HG03432 (cell line): Measurements from ENCODE around the gene SART1.

Experiments
- ATAC-seq: cut with Tn5 transposase; IDR thresholded peaks from one replicate; pipeline ENCODE4 v1.9.1; 2021; ENCODE audit warnings: mild to moderate bottlenecking, moderate library complexity; ENCODE audit not compliant: unreplicated experiment

SART1 gene, protein sequence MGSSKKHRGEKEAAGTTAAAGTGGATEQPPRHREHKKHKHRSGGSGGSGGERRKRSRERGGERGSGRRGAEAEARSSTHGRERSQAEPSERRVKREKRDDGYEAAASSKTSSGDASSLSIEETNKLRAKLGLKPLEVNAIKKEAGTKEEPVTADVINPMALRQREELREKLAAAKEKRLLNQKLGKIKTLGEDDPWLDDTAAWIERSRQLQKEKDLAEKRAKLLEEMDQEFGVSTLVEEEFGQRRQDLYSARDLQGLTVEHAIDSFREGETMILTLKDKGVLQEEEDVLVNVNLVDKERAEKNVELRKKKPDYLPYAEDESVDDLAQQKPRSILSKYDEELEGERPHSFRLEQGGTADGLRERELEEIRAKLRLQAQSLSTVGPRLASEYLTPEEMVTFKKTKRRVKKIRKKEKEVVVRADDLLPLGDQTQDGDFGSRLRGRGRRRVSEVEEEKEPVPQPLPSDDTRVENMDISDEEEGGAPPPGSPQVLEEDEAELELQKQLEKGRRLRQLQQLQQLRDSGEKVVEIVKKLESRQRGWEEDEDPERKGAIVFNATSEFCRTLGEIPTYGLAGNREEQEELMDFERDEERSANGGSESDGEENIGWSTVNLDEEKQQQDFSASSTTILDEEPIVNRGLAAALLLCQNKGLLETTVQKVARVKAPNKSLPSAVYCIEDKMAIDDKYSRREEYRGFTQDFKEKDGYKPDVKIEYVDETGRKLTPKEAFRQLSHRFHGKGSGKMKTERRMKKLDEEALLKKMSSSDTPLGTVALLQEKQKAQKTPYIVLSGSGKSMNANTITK

DNA sequence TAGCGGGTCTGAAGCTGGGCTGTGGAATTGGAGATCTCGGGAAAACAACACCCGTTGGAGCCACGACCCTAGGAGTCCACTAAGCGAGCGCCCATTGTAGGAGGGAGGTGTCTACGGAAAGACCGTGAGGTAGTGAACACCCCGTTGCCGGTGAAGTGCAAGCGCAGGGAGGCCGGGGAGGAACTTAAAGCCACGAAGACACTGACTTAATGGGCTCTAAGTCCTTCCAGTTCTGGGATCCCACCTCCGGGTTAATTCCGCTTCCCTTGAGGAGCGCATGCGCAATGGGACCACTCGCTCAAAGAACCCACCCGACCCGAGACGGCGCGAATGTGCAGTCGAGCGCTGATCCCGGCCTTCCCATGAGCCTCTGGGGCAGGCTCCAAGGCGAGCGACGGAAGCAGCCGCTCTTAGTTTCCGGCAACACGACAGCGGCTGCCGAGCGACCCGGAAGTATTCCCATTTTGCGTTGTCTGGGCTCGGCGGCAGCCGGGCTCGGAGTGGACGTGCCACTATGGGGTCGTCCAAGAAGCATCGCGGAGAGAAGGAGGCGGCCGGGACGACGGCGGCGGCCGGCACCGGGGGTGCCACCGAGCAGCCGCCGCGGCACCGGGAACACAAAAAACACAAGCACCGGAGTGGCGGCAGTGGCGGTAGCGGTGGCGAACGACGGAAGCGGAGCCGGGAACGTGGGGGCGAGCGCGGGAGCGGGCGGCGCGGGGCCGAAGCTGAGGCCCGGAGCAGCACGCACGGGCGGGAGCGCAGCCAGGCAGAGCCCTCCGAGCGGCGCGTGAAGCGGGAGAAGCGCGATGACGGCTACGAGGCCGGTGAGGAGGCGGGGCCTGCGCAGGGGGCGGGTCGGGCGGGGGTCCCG lies at the start of gene SART1:
Gene SART1, plus strand, starts transcription at position 468 of the 874 bp plus-strand sequence. Its CDS starts 47 bp downstream, at position 515.
- ATAC-seq, result peak; percentile 81

DNA sequence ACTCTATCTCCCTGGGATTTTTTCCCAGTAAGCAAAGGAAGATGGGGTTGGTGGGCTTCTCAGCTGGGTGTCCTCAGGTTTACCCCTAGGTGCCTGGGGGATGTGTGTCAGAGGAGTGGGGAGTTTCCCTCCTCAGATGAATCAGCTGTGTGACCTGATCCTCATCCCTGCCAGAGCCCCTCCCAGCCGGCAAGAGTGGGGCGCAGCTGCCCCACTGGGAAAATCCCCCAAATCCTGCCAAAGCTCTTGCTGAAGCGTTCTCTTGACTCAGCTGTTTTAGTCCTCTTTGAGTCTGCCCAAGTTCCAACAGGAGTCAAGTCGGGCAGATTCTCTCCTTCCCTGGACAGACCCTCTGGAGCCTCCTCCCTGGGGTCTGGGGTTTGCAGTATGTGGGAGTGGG lies 48.7 kb upstream of the SART1 start:
- ATAC-seq, result no peak

DNA sequence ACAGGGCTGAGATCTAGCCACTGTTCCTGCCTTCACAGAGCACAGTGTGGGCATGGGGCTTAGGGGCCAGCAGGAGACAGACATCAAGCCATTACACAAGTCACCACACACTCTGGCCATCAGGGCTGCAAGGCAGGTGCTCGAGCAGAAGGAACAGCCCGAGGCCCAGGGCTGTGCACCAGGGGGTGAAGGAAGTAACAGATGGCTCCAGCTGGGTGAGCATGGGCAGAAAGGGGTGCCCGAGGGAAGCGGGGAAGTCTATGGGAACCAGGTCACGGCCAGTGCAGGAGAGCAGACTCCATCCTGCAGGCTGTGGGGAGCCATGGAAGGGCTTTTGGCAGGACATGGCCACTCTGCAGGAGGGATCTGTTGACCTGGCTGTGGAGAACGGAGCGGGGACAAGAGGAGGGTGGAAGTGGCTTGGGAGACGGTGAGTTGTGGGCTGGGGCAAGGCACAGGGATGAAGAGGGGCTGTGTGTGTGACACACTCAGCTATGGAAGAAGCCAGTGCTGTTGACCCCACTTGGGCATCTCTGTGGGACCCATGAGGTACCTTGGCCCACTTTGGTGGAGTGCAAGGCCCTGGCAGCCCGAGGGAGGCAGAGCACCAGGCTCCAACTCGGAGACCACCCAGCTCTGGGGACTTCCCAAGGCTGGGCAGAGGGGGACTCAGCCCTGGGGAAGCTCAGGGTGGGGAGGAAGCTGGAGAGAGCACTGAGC lies 46.3 kb upstream of the SART1 start:
- no peak for ATAC-seq

DNA sequence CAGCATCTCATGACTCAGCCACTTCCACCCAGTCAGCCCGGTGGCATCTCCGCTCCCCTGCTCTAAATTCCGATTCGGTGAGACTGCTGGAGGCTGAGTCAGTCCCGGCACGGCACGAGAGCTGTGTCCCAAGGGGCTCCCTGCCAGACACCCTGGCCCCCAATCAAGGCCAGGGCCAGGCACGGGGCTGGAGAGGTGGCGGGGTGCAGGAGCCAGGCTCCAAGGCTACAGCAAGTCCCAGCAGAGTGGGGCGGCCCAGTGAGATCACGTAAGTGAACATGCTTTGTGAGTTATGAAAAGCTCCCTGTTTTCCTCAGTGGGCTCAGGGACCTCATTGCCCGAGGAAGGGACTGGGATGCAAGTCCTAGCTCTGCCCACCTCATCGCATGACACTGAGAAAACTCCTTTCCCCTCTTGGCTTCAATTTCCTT lies 45.7 kb upstream of the SART1 start:
- ATAC-seq, result no peak

DNA sequence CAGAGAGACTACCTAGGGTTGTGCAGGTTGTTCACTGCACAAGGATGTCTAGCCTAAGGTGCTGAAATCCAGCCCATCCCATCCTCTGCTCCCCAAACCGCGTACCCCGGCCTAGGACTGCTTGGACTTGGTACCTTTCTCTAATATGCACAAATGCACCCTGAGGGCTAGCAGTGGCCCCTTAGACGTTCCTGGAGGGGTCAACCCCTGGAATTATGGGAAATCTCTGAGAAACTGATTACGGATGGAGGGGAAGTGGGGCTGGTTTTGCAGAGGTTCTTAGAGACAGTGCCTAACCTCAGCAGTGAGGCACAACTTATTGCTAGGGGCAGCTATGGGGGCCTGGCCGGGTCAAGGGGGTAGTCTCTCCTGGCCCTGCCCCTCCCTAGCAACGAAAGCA lies 45.1 kb upstream of the SART1 start:
- no peak for ATAC-seq

DNA sequence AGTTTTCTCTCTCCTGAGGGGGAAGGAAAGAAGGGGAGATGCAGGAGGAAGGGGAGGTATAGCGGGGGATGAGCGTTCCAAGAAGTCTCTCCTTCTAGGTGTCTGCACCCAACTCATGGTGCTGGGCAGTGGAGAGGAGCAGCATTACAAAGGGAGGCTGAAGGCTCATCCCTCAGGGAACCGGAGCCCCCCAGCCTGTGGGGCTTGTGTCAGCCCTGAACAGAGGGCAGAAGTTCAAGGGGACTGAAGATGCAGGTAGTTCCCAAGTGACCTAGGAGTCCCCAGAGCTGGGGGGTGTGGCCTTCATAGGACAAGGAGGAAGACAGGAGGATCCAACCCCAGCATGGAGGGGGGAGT lies 44.5 kb upstream of the SART1 start:
- ATAC-seq, result no peak

DNA sequence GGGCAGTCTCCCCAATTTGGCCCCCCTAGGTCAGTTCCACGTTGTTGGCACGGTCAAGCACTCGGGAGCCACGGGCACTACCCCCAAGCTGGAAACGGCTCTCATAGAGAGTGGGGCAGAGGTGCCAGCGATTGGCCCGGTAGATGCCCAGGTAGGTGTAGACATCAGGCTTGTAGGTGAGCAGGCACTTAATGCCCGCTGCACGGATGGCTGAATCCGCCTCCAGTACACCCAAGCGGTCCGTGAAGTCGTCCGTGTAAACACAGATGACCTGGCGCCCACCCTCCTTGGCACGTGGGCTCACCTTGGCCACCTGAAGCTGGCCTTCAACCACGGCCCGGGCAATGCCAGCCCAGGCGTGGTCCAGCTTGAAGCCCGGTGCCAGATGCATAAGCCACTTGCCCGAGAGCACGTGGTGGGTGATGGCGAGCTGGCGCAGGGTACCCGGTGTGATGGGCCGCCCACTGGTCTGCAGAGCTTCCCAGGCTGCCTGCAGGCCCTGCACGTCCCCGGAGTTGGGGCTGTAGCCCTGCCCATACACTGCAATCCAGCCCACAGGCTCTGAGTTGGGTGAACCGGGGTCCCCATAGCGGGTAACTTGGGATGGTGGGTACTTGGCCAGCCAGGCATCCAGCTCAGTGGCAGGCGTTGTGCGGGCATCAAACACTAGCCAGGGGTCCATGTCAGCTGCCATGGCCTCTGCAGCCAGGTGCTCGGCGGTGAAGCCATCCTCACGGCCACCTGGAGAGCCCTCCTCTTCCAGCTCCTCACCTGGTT lies 43.9 kb upstream of the SART1 start:
- ATAC-seq, result no peak

DNA sequence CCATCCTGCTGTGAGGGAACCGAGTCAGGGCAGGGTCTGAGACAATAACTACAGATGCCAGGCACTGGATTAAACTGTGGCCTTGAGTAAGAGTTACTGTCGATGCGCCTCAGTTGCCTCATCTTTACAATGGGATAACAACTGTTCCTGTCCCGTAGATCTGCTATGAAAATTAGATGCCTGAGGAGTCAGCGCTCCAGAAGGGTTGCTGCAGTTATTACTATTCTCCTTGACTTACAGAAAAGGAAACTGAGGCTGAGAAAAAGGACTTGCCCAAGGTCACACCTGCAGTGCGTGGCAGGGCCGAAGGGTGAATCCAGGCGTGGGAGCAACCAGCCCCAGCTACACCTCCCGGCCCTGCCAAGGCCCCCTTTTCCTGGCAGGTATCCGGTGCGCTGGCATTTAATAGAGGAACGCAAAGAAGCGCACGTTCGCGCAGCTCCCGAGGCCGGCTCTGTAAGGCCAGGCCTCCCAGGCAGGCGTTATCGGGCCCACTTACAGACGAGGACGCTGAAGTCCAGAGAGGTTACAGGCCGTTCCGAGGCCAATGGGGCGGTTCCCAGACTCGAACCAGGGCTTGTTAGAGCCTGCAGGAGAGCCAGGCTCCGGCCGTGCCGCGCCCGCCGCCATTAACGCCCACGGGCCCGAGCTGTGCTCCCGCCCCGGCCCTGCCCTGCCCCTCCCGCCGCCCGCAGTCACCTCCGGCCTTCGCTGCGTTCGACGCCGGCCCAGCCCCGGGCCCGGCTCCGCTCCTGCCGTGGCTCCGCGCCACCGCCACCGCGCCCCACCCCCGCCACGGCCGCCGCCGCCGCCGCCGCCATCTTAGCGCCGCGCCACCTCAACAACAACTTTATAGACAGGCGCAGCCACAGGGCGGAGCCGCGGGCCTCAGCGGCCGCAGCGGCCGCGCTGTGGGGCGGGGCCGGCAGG lies 43.1 kb upstream of the SART1 start, which contains the start of gene C11orf68:
Gene C11orf68, minus strand, starts transcription at position 852 of the 930 bp plus-strand sequence. Its CDS starts 31 bp downstream, at position 821.
- peak; percentile 56 for ATAC-seq

DNA sequence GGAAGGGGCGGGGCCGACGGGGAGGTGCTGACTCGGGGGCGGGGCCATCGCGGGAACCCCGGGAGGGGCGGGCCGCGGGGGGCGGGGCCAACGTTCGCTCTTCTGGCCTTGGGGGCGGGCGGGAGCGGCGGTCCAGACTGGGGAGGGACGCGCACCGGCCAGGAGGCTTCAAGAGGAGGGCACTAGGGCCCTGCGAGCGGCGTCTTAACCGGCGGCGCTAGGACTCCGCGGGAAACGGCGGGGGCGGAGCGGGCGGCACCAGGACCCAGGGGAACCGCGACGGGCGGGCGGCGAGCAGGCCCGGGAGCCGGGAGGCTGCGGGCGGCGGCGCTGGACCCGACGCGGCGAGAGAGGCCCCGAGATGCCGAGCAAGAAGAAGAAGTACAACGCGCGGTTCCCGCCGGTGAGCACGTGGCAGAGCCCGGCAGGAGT lies 42.4 kb upstream of the SART1 start, which contains the start of gene DRAP1:
Gene DRAP1, plus strand, starts transcription at position 286 of the 432 bp plus-strand sequence. Its CDS starts 76 bp downstream, at position 362.
- ATAC-seq, result peak; percentile 81

DNA sequence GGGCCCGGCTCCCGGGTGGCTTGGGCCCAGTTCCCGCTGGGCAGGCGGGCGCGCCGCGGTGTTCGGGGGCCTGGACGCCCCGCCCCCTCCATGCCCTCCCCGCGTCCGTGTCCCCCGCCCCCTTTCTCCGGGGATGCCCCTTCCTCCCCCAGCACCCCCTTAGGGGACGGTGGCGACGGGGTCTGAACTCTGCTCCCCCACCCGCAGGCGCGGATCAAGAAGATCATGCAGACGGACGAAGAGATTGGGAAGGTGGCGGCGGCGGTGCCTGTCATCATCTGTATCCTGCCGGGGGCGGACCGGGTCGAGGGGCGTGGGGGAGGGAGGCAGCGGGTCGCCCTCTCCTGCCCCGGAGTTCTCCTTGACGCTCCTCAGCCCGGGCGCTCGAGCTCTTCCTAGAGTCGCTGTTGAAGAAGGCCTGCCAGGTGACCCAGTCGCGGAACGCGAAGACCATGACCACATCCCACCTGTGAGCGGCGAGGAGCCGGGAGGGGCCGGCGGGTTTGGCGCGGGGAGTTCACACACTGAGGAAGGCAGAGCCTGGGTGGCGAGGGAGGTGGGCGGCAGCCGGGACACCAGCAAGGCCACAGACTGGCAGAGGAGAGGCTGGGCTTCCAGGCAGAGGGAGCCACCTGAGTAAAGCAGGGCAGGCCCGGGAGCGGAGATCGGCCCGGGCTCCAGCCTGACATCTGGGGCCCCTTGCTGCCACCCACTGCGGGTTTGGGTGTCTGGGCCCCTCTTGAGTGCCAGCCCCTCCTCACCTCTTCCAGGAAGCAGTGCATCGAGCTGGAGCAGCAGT lies 41.8 kb upstream of the SART1 start:
- ATAC-seq, result peak; percentile 42

DNA sequence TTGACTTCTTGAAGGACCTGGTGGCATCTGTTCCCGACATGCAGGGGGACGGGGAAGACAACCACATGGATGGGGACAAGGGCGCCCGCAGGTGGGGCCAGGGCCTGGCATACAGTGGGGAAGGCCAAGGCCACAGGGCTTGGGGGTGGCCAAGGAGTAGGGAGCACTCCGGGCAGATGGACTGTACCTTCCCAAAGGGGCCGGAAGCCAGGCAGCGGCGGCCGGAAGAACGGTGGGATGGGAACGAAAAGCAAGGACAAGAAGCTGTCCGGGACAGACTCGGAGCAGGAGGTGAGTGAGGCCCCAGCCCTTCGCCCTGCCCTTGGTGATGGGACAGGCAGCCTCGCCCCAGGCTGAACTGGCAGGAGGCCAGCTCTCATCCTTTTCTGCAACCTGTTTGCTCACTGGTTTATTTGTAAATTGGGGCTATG lies 41.1 kb upstream of the SART1 start:
- ATAC-seq, result no peak

DNA sequence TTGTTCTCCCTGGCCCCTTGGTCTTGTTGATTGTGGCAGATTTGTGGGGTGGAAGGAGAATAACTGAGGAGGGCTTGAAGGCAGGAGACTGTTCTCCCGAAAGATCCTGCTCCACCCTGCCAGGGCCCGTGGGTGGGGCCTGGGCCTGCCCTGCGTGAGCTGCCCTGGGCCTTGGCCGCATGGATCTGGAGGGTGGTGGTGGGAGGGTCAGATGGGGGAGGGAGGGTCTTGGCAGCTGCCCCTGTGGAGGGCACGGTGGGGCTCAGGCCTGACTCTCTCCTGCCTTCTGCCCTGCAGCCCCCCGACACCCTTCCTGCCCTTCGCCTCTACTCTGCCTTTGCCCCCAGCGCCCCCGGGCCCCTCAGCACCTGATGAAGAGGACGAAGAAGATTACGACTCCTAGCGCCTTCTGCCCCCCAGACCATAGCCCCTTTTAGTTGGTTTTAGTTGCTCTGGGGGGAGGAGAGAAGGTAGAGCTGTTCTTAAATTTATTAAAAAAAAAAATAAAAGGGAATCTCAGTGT lies 40.4 kb upstream of the SART1 start:
- ATAC-seq, result no peak

DNA sequence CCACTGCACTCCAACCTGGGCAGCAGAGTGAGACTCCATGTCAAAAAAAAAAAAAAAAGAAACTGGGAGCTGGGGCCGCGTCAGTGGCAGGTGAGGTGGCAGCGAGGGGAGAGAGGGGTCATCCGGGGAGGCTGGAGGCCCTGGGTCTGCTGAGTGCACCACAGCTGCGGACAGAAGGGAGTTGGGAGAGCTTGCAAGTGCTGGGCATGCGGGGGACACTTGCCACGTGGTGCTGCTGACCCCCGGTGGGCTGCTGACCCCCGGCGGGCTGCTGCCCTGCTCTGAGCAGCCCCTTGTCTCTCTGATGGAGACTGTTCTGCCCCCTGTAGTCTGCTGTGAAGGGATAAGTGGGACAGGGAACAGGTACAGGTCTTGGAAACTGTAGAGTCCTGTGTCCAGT lies 39.7 kb upstream of the SART1 start:
- no peak for ATAC-seq

DNA sequence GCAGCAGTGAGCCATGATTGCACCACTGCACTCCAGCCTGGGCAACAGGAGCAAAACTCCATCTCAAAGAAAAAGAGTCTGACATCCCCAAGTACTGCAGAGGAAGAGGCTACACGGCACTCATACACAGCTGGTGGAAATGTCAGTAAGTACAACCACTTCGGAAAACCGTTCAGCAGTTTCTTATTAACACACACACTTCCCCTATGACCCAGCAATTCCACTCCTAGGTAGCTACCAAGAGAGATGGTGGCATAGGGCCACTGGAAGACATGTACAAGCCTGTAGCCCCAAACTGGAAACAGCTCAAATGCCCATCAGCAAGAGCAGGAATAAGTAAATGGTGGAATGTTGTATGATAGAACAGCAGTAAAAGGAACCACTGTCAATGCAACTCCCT lies 39.0 kb upstream of the SART1 start:
- no peak for ATAC-seq

DNA sequence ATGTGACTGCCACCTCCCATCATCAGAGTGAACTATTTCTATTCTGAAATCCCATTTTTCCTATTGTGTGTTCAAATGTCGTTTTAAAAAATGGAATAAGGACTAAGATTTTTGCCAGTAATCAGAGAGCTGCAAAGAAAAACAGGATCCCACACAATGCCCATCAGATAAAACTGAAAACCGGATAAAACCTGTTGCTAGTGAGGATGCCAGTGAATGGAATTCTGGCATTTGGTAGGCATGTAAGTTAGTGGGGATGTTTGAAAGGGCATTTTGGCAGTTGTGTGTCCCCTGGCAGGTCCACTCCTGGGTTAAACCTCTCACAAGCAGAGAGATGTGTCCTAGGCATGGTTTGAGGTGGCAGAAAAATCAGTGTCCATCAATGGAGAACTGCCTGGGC lies 36.1 kb upstream of the SART1 start:
- no peak for ATAC-seq

DNA sequence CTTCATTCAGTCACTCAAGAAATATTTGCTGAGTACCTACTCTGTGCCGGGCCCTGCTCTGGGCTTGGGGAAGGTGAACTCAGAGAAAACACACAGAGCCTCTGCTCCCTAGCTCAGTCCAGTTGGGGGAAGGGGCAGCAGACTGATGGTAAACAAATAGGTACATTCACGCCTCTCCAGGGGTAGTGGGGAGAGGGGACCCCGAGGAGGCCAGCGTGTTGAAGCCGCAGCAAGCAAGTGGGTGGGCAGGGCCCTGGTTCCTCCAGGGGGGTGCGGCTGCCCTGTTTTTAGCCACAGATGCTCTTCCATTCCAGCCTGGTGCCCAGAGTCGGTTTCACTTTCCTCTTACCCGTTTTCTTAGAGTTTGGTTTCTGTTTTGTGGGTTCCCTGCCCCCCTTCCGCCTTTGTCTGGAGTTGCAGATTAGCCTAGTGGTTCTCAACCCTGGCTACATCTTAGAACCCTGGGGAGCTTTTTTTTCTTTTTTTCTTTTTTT lies 33.6 kb upstream of the SART1 start:
- peak; percentile 82 for ATAC-seq

DNA sequence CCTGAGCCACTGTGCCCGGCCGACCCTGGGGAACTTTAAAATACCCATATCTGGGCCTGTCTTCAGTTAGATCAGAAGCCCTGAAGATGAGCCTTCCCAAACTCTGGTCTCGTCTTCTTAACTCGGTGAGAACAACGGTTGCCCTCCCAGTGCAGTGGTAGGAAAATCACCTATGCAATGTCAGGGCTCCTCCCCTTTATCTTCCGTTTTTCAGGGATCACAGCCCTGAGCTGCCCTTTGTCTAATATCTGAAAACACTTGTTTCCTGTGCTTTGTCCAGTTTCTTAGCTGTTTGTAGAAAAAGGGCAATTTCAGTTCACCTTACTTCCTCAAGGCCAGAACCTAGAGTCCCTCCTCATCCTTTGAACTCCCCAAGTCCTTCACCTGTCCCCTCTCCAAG lies 32.9 kb upstream of the SART1 start:
- ATAC-seq, result no peak
